K562 (cell line): ENCODE results near the gene ADI1. TPM values are rescaled to one million over a fixed set of nuclear protein-coding genes. Genes with fewer than 3 reads are reported as not detected.
"Not testable (repeated sequence)": the region's sequence is repeated elsewhere in the genome, so short reads cannot be mapped to it uniquely, and the experiment has no call there.

Experiments
- ATAC-seq: fragments of 200-7000 bp; cut with Tn5 transposase; 3 replicates; pipeline ENCODE4 v1.9.1; 2020; ENCODE audit warnings: moderate library complexity
- BruUV-seq: library from RNA; stranded (reverse); fragments of 400-500 nt; replicated peaks from 2 replicates; lab custom pipeline; 2021; lab: Mats Ljungman, UMichigan
- CTCF ChIA-PET: fragments of 300-600 bp; formaldehyde crosslinking; extraction: SDS; loops from one replicate; lab custom pipeline; 2021; ENCODE audit warnings: low intra/inter-chr PET ratio; lab: Yijun Ruan, JAX
- POLR2A ChIA-PET: fragments of 300-600, 350-650 bp; sonication (Branson Sonifier 250); formaldehyde crosslinking; extraction: SDS; loops from one replicate; lab custom pipeline; 2021; ENCODE audit warnings: antibody characterized with exemption, inconsistent platforms; lab: Yijun Ruan, JAX
- DNase-seq, 4 experiments: peaks; one replicate each; pipeline versions ENCODE4 v3.0.0 to v3.0.0-alpha.2; 2011 to 2018; ENCODE audit warnings: low spot score in 3 of 4, mixed read lengths in 3 of 4; ENCODE audit errors: extremely low read depth in 1 of 4
- FAIRE-seq: peaks from 2 replicates; lab custom pipeline; 2011; peaks lifted over from hg19 to GRCh38; lab: Jason Lieb, UNC
- H2AFZ ChIP-seq: 2 replicates; pipeline ENCODE4 v1.6.0; 2011; ENCODE audit warnings: low read depth, low read length, control low read depth, inconsistent platforms
- H3K27ac ChIP-seq: fragments of 200-600 bp; 3 replicates; pipeline ENCODE4 v1.8.0; 2011; ENCODE audit warnings: low read depth, mild to moderate bottlenecking, control low read depth, inconsistent platforms, low read length, moderate library complexity, mixed read lengths; ENCODE audit errors: extremely low read depth
- H3K27me3 ChIP-seq, 2 experiments: fragments of 300-600 bp in 1 of 2; 2 replicates in 1 of 2; 3 replicates in 1 of 2; pipeline versions ENCODE4 v1.6.0 to v1.8.0; 2011; ENCODE audit warnings: inconsistent platforms in 2 of 2, low read length in 2 of 2, mild to moderate bottlenecking in 1 of 2, mixed read lengths in 1 of 2, moderate library complexity in 1 of 2; ENCODE audit not compliant: control insufficient read depth in 2 of 2, insufficient read depth in 2 of 2
- H3K36me3 ChIP-seq: fragments of 300-600 bp; 3 replicates; pipeline ENCODE4 v1.8.0; 2011; ENCODE audit warnings: mild to moderate bottlenecking, low read length, inconsistent platforms; ENCODE audit not compliant: control insufficient read depth, insufficient read depth
- H3K4me1 ChIP-seq, 2 experiments: fragments of 200-600 bp in 1 of 2; replicated peaks in 1 of 2; 2 replicates in 1 of 2; 3 replicates in 1 of 2; pipeline versions ENCODE4 v1.5.1 to v1.8.0; 2011; ENCODE audit warnings: inconsistent platforms in 2 of 2, low read length in 2 of 2, mild to moderate bottlenecking in 1 of 2, mixed read lengths in 1 of 2, moderate library complexity in 1 of 2; ENCODE audit not compliant: control insufficient read depth in 2 of 2, insufficient read depth in 2 of 2
- H3K4me2 ChIP-seq: 2 replicates; pipeline ENCODE4 v1.6.1; 2011; ENCODE audit warnings: low read length, control low read depth, inconsistent platforms, mixed read lengths; ENCODE audit not compliant: insufficient read depth
- H3K4me3 ChIP-seq: fragments of 200-600 bp; sonication (generic), shearing (Covaris generic); 2 replicates; pipeline ENCODE4 v1.5.1; 2016; ENCODE audit warnings: control low read depth, inconsistent platforms
- H3K79me2 ChIP-seq: fragments of 200-600 bp; 3 replicates; pipeline ENCODE4 v1.8.0; 2011; ENCODE audit warnings: low read length, inconsistent platforms; ENCODE audit not compliant: control insufficient read depth, insufficient read depth
- H3K9ac ChIP-seq, 2 experiments: 2 replicates each; pipeline versions ENCODE4 v1.6.0 to v1.6.1; 2011; ENCODE audit warnings: low read depth in 2 of 2, low read length in 2 of 2, control low read depth in 1 of 2, inconsistent platforms in 1 of 2, mild to moderate bottlenecking in 1 of 2, mixed read lengths in 1 of 2; ENCODE audit not compliant: insufficient read depth in 1 of 2
- H3K9me1 ChIP-seq: one replicate; pipeline ENCODE4 v1.6.0; 2011; ENCODE audit warnings: inconsistent platforms, mild to moderate bottlenecking, low read length, moderate library complexity; ENCODE audit not compliant: control insufficient read depth, insufficient read depth
- H3K9me3 ChIP-seq: replicated peaks from 2 replicates; pipeline ENCODE4 v1.5.1; 2011; ENCODE audit warnings: low read depth, low read length, inconsistent platforms; ENCODE audit not compliant: control insufficient read depth, insufficient read depth
- H4K20me1 ChIP-seq: replicated peaks from 2 replicates; pipeline ENCODE4 v1.6.1; 2011; ENCODE audit warnings: low read length, inconsistent platforms, mixed read lengths; ENCODE audit not compliant: control insufficient read depth, insufficient read depth
- STAT6 ChIP-seq: sonication (generic); formaldehyde crosslinking; IDR thresholded peaks from 2 replicates; pipeline ENCODE4 v1.8.1; 2023; ENCODE audit warnings: mild to moderate bottlenecking, missing genetic modification reagents
- WGBS: fragments of 100-300 bp; shearing (Covaris generic); methylation state at CpG from one replicate; pipeline ENCODE4 v1.1.6; 2016; ENCODE audit warnings: low coverage, mixed read lengths; ENCODE audit not compliant: insufficient coverage; ENCODE audit errors: missing lambda C conversion rate; 5-methylcytosine and 5-hydroxymethylcytosine counted together
- in situ Hi-C: fragments of 300-500 bp; cut with MboI; formaldehyde crosslinking; loops from 4 replicates; pipeline ENCODE4 v1.15.0; 2018; ENCODE audit warnings: inconsistent platforms, mixed read lengths
- intact Hi-C: fragments of 100-400 bp; cut with micrococcal nuclease; formaldehyde crosslinking; loops from 2 replicates; pipeline ENCODE4 v1.14.2; 2022
- polyA plus RNA-seq, 8 experiments: library from polyadenylated mRNA; depleted of rRNA in 4 of 8; stranded (reverse) in 5 of 8; unstranded in 3 of 8; fragments of >200 nt; fragmentation: Nextera tagmentation in 2 of 8; fragmentation: Illumina TruSeq in 1 of 8; extraction: Ambion mirVana in 2 of 8; extraction: Trizol in 1 of 8; gene quantifications; 2 replicates each; pipeline versions ENCODE4 v1.2.1 to v1.2.3, GENCODE V29; 2011 to 2014; ENCODE audit warnings: inconsistent platforms in 1 of 8, missing spikeins in 1 of 8
- total RNA-seq, 7 experiments: library from RNA; depleted of rRNA in 6 of 7; stranded (reverse); fragments of >200 nt in 6 of 7; fragmentation: Illumina TruSeq in 2 of 7; extraction: Trizol in 2 of 7; gene quantifications; 2 replicates each; pipeline versions ENCODE4 v1.2.1 to v1.2.3, GENCODE V29; 2011 to 2021; ENCODE audit warnings: low replicate concordance in 1 of 7

The ADI1 gene
- total and polyA plus RNA-seq, 9 of the 15 experiments (the other 6 are each of a cell fraction or from before 2014, with no cell fraction given) = 6.1 to 51.0 (median 27.1) TPM

GRCh38 chr2:3516831-3517230 lies 2.5 kb downstream of the ADI1 start (continued):
- TF ChIP-seq STAT6 = no peak

- H4K20me1 ChIP-seq, DNase-seq, ATAC-seq, intact Hi-C loops, H3K4me2 ChIP-seq, H3K27me3 ChIP-seq, FAIRE-seq, H3K9me3 ChIP-seq, H2AFZ ChIP-seq, BruUV-seq, H3K4me3 ChIP-seq, in situ Hi-C loops, H3K9me1 ChIP-seq, H3K9ac ChIP-seq, CTCF ChIA-PET, H3K27ac ChIP-seq: not testable (repeated sequence)
- peaks cover 39% of the 10 kb centered on the region; the same call in 1 of the 3 replicates for H3K36me3 ChIP-seq
- WGBS = 67% methylated on average over 1 of the region's 5 CpGs
- peaks cover 31% of the 10 kb centered on the region for H3K79me2 ChIP-seq
- peaks cover 7 to 16% of the 10 kb centered on the region in 2 experiments; a peak in 4 of 5 replicates for H3K4me1 ChIP-seq
- POLR2A ChIA-PET = interaction anchor here (1.2 kb wide), 1 partner anchor 21 kb away, joined by 3 read pairs; no protein-coding TSS in a partner anchor
Observed at GRCh38 chr2:3515438-3515837, 3.9 kb downstream of the ADI1 start.
